ENCODE data around the gene METTL3.

DNA sequence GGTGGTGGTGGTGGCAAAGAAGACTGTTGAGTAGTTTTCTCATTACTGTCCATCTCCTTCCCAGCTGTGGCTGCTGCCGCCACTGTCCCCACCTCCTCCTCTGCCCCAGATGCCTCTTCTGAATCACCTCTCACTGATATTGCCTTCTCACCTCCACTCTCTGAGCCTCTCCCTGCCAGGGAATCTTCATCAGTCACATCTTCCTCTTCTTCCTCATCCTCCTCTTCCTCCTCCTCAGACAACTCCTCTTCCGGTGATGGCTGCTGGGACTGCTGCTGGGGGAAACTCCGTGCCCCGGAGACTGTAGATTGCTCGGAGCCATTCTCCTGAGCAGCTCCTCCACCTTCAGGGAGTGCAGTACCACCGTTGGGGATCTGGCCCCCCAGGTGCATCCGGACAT, 12.1 kb upstream of the METTL3 start:
- TF ChIP-seq CTCF (IDR thresholded peaks at IDR 0.05): no peak
- no peak for TF ChIP-seq POLR2A (IDR thresholded peaks at IDR 0.05)
